Hepatocyte (in vitro differentiated cells): ENCODE data around the gene GPATCH1.

ENCODE experiments used
- EZH2 ChIP-seq: fragments of 200-600 bp; sonication (generic); IDR thresholded peaks from 2 replicates; pipeline ENCODE4 v1.6.1; 2016; ENCODE audit warnings: antibody characterized with exemption, mild to moderate bottlenecking, borderline replicate concordance
- EZH2phosphoT487 ChIP-seq: fragments of 200-600 bp; sonication (generic); IDR thresholded peaks from one replicate; pipeline ENCODE4 v1.6.1; 2018; ENCODE audit warnings: antibody characterized with exemption, mild to moderate bottlenecking, low read depth, moderate library complexity; ENCODE audit not compliant: unreplicated experiment, severe bottlenecking
- TF ChIP-seq, protein P1 (sequence below): fragments of 200-600 bp; sonication (generic); IDR thresholded peaks from 2 replicates; pipeline ENCODE4 v1.5.1; 2016; ENCODE audit warnings: antibody characterized with exemption, mild to moderate bottlenecking; ENCODE audit not compliant: poor library complexity

DNA sequence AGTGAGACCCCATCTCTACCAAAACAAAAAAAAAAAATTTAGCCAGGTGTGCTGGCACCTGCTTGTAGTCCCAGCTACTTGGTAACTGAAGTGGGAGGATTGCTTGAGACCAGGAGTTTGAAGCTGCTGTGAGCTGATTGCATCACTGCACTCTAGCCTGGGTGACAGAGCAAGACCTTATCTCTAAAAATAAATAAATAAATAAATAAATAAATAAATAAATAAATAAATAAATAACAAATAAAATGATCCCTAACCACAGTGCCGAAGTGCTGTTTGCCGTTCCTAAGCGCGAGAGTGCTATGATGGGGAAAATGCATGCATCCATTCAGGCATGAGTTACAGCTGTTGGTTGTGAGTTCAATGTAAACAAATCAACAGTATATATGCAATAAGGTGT is 78.2 kb downstream of the GPATCH1 start:
- TF ChIP-seq EZH2 (no peak), EZH2phosphoT487 (no peak)
- TF ChIP-seq, protein P1, sequence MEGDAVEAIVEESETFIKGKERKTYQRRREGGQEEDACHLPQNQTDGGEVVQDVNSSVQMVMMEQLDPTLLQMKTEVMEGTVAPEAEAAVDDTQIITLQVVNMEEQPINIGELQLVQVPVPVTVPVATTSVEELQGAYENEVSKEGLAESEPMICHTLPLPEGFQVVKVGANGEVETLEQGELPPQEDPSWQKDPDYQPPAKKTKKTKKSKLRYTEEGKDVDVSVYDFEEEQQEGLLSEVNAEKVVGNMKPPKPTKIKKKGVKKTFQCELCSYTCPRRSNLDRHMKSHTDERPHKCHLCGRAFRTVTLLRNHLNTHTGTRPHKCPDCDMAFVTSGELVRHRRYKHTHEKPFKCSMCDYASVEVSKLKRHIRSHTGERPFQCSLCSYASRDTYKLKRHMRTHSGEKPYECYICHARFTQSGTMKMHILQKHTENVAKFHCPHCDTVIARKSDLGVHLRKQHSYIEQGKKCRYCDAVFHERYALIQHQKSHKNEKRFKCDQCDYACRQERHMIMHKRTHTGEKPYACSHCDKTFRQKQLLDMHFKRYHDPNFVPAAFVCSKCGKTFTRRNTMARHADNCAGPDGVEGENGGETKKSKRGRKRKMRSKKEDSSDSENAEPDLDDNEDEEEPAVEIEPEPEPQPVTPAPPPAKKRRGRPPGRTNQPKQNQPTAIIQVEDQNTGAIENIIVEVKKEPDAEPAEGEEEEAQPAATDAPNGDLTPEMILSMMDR: no peak
